Adrenal gland (tissue), 12 donors: ENCODE data around the gene MPPED1. TPM values are rescaled to one million over a fixed set of nuclear protein-coding genes. Genes with fewer than 3 reads are reported as not detected.

ENCODE experiments used
- DNase-seq, 7 donors: peaks; one replicate each; pipeline ENCODE4 v3.0.0-alpha.2; 2019 to 2020
- H3K27ac ChIP-seq, 5 donors: fragments of 200-600 bp; sonication (generic) in 4 of 5; 1 replicate in 3 of 5; 2 replicates in 2 of 5; pipeline versions ENCODE4 v1.5.1 to v1.8.0; 2016 to 2020; ENCODE audit warnings: mild to moderate bottlenecking in 1 of 5
- H3K27me3 ChIP-seq: fragments of 200-600 bp; 2 replicates; pipeline ENCODE4 v1.8.0; 2021
- H3K36me3 ChIP-seq, 2 donors: fragments of 200-600 bp; replicated peaks in 1 of 2; 1 replicate in 1 of 2; 2 replicates in 1 of 2; pipeline versions ENCODE4 v1.5.1 to v1.8.0; 2018 to 2022
- H3K4me1 ChIP-seq, 2 donors: fragments of 200-600 bp; replicated peaks in 1 of 2; 1 replicate in 1 of 2; 2 replicates in 1 of 2; pipeline versions ENCODE4 v1.5.1 to v1.8.0; 2018 to 2021
- H3K4me3 ChIP-seq, 4 donors: fragments of 200-600 bp; sonication (generic) in 3 of 4; one replicate each; pipeline ENCODE4 v1.5.1; 2016 to 2018
- H3K9me3 ChIP-seq, 3 donors: fragments of 200-600 bp; sonication (generic) in 1 of 3; replicated peaks in 1 of 3; 1 replicate in 2 of 3; 2 replicates in 1 of 3; pipeline versions ENCODE4 v1.5.1 to v1.8.0; 2016 to 2021
- POLR2A ChIP-seq, 2 donors: fragments of 450-650 bp; IDR thresholded peaks; one replicate each; pipeline ENCODE4 v1.6.1; 2017; ENCODE audit warnings: antibody characterized with exemption in 2 of 2, mild to moderate bottlenecking in 2 of 2, moderate library complexity in 1 of 2
- WGBS, 4 donors: extraction: QIAGEN DNeasy Blood & Tissue Kit in 2 of 4; methylation state at CpG; one replicate each; pipeline versions ENCODE4 v1.1.5 to v1.1.7; 2013 to 2017; 5-methylcytosine and 5-hydroxymethylcytosine counted together
- intact Hi-C, 2 donors: fragments of 100-400 bp; cut with DNase I; formaldehyde crosslinking; loops; one replicate each; pipeline versions ENCODE4 v1.14.1 to v1.15.0; 2022 to 2023
- polyA plus RNA-seq, 3 donors: library from polyadenylated mRNA; stranded (reverse); fragments of 200-250 nt in 2 of 3; fragments of 350-450 nt in 1 of 3; fragmentation: Illumina TruSeq in 1 of 3; extraction: RNeasy Lipid Tissue Mini Kit (QIAGEN cat#74804) in 1 of 3; gene quantifications; one replicate each; pipeline ENCODE4 v1.2.3, GENCODE V29; 2013 to 2014
- total RNA-seq, 9 donors: library from RNA; depleted of rRNA in 4 of 9; stranded (reverse); fragments of >200 nt in 4 of 9; fragments of 120-200 nt in 1 of 9; fragmentation: NEBNext Ultra II Directional in 1 of 9; extraction: Animal tissue kit (Norgen Biotek cat#: 25700) in 1 of 9; gene quantifications; one replicate each; pipeline versions ENCODE4 v1.1.0 to v1.2.4, GENCODE V29; 2013 to 2023
- TF ChIP-seq, protein P1 (sequence below), 6 experiments: fragments of 450-650 bp in 4 of 6; fragments of 200-600 bp in 2 of 6; sonication (generic) in 1 of 6; IDR thresholded peaks; 1 replicate in 5 of 6; 2 replicates in 1 of 6; pipeline versions ENCODE4 v1.5.1 to v1.8.0; 2016 to 2021; ENCODE audit warnings: antibody characterized with exemption in 6 of 6, mild to moderate bottlenecking in 2 of 6, moderate library complexity in 1 of 6
- donor health status: healthy with polysubstance abuse.
- donor health status: Bipolar disorder and iron deficiency.
- donor health status: DM: yes; HTN: yes; CAD: no.
- donor health status: DM: no; HTN: no; CAD: no.
- donor health status: DM: no; HTN: no; CAD: no.
- donor health status: DM: yes; HTN: yes; CAD: no.

MPPED1 gene
- total and polyA plus RNA-seq, 12 donors = 0.07 to 0.44 (median 0.11) TPM; not detected in 8

DNA sequence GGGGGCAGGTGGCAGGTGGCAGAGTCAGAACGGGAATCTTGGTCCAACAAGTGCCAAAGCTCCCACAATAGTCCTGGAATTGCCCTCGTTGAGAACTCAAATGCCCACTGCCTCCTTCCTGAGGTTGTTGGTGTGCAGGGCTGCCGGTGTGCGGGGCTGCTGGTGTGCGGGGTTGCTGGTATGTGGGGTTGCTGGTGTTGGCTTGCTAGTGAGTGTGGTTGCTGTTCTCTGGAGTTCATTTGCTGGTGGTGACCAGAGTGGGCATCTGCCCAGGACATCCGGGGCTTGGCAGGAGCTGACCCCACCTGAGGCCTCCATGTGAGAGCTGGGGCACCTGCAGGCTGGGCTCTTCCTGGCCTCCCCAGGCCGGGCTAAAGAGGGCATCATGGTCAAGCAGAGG lies 14.0 kb upstream of the MPPED1 start:
- 83 to 92% (median 87%) methylated on average over 5 to 7 of the region's 7 CpGs for WGBS, 4 donors
- Histone ChIP-seq H3K36me3 (no peaks in the 10 kb centered on the region), H3K9me3 (no peaks in the 10 kb centered on the region), H3K27ac (no peak overlapping the region), H3K4me3 (no peak overlapping the region), H3K27me3 (peaks cover 2% of the 10 kb centered on the region), H3K4me1 (no peaks in the 10 kb centered on the region)
- TF ChIP-seq POLR2A (IDR thresholded peaks at IDR 0.05) = no peak
- TF ChIP-seq, protein P1, sequence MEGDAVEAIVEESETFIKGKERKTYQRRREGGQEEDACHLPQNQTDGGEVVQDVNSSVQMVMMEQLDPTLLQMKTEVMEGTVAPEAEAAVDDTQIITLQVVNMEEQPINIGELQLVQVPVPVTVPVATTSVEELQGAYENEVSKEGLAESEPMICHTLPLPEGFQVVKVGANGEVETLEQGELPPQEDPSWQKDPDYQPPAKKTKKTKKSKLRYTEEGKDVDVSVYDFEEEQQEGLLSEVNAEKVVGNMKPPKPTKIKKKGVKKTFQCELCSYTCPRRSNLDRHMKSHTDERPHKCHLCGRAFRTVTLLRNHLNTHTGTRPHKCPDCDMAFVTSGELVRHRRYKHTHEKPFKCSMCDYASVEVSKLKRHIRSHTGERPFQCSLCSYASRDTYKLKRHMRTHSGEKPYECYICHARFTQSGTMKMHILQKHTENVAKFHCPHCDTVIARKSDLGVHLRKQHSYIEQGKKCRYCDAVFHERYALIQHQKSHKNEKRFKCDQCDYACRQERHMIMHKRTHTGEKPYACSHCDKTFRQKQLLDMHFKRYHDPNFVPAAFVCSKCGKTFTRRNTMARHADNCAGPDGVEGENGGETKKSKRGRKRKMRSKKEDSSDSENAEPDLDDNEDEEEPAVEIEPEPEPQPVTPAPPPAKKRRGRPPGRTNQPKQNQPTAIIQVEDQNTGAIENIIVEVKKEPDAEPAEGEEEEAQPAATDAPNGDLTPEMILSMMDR (IDR thresholded peaks at IDR 0.05) = no peak
- intact Hi-C loops = loop anchor here in 1 of 2 donors (10.0 kb wide), 2 partner anchors 427 to 1227 kb away; no protein-coding TSS in a partner anchor
- DNase-seq = no peak

DNA sequence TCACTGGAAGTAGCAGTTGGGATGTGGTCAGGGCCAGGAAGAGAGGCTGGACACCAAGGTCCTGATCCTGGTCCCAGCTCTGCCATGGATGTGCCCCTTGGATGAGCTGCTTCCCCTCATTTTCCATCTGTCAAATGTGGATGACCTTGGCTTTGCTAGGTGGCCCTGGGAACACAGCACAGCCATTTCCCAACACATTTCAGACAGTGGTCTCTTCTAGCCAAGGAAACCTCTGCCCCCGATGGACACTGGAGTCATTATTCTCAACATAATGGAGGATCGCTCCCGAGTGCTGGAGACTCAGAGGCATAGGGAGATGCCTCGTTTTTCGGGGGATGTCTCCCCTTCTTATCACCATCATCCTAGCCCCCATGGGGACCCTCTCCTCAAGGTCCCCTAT lies 13.6 kb upstream of the MPPED1 start:
- no peak for DNase-seq
- no peaks in the 10 kb centered on the region for H3K36me3 ChIP-seq
- H3K27me3 ChIP-seq = peaks cover 2% of the 10 kb centered on the region
- TF ChIP-seq, protein P1 (IDR thresholded peaks at IDR 0.05) = no peak
- TF ChIP-seq POLR2A (IDR thresholded peaks at IDR 0.05) = no peak
- WGBS, 4 donors = 70 to 81% (median 73%) methylated on average over 5 of the region's 5 CpGs
- H3K27ac ChIP-seq = no peak overlapping the region
- H3K4me1 ChIP-seq = no peaks in the 10 kb centered on the region
- no peaks in the 10 kb centered on the region for H3K9me3 ChIP-seq
- intact Hi-C loops = loop anchor here in 1 of 2 donors (10.0 kb wide), 2 partner anchors 427 to 1227 kb away; no protein-coding TSS in a partner anchor
- no peak overlapping the region for H3K4me3 ChIP-seq

DNA sequence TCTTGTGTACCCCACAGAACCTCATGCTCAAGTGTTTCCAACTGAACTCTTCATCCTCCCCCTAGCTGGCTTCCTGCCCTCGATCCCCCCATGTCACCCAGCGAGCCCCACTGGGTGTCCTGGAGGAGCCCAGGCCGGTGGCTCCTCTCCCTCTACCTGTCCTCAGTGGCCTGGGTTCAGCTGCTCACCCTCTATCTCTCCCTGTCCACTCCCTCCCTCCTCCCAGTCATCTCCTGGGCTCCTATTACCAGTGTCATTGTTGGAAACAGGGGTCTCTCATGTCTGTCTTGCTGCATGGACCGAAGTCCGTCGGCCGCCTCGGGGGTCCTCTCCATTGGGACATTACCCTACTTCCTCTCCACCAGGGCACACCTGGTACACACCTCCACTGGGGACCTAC lies 12.9 kb upstream of the MPPED1 start:
- 83 to 93% (median 88%) methylated on average over 8 of the region's 8 CpGs for WGBS, 4 donors
- TF ChIP-seq, protein P1 (IDR thresholded peaks at IDR 0.05) = no peak
- no peak for TF ChIP-seq POLR2A (IDR thresholded peaks at IDR 0.05)
- H3K36me3 ChIP-seq = no peaks in the 10 kb centered on the region

DNA sequence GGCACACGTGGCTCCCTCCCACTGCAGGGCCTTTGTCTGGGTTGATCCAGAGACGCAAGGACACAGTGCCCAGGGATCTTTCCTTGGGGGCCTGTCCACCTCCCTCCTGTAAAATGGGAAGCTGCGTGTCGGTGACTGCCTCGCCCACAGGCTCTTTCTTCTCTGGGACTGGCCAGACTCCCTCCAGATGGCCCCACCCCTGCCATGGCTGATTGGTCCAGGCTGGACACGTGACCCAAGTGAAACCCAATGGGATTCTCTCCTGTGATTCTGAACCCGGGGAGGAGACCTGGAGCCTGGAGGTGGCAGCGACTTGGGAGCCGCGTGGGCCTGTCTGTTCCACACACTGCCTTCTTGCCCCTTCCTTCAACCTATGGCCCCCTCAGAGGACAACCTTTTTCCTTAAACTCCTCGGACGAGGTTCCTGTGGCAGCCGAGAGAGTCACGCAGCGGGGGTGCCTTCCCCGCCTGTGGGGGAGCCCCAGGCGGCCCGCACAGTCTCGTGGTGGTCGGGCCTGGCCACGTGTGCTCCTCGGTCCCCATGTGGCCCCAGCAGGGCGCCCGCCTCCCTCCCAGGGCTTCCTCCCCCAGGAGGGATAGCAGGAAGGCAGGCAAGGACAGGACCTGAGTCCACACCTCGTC lies 12.4 kb upstream of the MPPED1 start:
- intact Hi-C loops = loop anchor here in 1 of 2 donors (10.0 kb wide), 2 partner anchors 425 to 1225 kb away; no protein-coding TSS in a partner anchor
- H3K27me3 ChIP-seq = peaks cover 2% of the 10 kb centered on the region
- TF ChIP-seq POLR2A (IDR thresholded peaks at IDR 0.05) = no peak
- no peak overlapping the region for H3K27ac ChIP-seq
- WGBS, 4 donors = 87 to 91% (median 89%) methylated on average over 17 to 25 of the region's 25 CpGs
- no peaks in the 10 kb centered on the region for H3K36me3 ChIP-seq
- DNase-seq = no peak
- no peak overlapping the region for H3K4me3 ChIP-seq
- H3K4me1 ChIP-seq = no peaks in the 10 kb centered on the region
- H3K9me3 ChIP-seq = no peaks in the 10 kb centered on the region

More for the DNA sequence above, 12.9 kb upstream of the MPPED1 start:
- Histone ChIP-seq H3K27me3 (peaks cover 2% of the 10 kb centered on the region), H3K4me3 (no peak overlapping the region), H3K9me3 (no peaks in the 10 kb centered on the region), H3K4me1 (no peaks in the 10 kb centered on the region), H3K27ac (no peak overlapping the region)
- intact Hi-C loops = loop anchor here in 1 of 2 donors (10.0 kb wide), 2 partner anchors 426 to 1226 kb away; no protein-coding TSS in a partner anchor
- DNase-seq = no peak
